ENCODE measurements around the gene KRTAP5-6. TPM values are rescaled to one million over a fixed set of nuclear protein-coding genes. Genes with fewer than 3 reads are reported as not detected.

The KRTAP5-6 gene
- total RNA-seq, 1 donor: not detected

DNA sequence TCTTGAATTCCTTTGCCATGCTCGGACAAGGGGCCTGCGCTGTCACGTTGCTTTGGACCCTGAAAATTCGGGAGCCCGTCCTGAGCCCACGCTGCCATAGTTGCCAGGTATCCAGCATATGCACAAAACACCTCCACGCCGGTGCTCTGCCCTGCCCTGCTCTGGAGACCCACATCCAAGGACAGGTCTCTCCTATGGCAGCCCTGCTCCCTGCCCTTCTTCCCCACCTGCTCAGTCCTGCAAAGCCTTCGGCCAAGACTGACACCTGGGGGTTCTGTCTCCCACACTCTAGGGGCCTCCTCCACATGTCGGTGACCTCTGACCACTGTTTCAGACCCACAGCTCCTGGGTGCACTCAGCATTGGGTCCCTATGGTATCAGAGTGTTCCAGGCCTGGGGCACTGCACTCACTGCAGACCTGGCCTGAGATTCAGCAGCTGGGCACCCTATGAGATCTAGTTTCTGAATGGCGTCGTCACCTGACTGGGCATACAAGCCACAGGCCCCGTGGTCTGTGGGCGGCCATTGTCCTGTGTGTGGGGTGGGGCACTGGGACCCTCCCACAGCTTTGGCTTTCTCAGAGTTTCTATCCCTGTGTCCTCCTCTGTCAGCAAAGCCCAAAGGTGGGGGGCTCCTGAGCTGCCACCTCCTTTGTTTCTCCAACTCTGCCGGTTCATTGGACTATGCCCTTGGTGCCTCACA, 2.0 kb upstream of the KRTAP5-6 start:
- H3K4me3 ChIP-seq (ENCODE audit: low read depth, low read length): no peak overlapping the region
- TF ChIP-seq, protein P1, sequence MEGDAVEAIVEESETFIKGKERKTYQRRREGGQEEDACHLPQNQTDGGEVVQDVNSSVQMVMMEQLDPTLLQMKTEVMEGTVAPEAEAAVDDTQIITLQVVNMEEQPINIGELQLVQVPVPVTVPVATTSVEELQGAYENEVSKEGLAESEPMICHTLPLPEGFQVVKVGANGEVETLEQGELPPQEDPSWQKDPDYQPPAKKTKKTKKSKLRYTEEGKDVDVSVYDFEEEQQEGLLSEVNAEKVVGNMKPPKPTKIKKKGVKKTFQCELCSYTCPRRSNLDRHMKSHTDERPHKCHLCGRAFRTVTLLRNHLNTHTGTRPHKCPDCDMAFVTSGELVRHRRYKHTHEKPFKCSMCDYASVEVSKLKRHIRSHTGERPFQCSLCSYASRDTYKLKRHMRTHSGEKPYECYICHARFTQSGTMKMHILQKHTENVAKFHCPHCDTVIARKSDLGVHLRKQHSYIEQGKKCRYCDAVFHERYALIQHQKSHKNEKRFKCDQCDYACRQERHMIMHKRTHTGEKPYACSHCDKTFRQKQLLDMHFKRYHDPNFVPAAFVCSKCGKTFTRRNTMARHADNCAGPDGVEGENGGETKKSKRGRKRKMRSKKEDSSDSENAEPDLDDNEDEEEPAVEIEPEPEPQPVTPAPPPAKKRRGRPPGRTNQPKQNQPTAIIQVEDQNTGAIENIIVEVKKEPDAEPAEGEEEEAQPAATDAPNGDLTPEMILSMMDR (IDR thresholded peaks at IDR 0.05; ENCODE audit: insufficient read depth, low read length): no peak
- DNase-seq (ENCODE audit: low read depth): no peak

DNA sequence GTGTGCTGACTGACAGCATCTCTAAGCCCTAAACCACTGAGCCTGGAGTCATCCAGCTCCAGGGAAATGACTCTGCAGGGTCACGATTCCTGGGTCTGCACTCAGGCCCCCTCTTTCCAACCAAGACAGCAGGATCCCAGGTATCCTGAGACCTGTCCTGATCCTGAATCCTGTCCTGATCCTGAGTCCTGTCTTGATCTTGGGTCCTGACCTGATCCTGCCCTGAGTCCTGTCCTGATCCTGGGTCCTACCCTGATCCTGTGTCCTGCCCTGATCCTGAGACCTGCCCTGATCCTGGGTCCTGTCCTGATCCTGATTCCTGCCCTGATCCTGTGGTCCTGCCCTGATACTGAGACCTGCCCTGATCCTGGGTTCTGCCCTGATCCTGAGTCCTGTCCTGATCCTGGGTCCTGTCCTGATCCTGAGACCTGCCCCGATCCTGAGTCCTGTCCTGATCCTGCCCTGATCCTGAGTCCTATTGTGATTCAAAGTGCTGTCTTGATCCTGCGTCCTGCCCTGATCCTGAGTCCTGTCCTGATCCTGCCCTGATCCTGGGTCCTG, 1.4 kb upstream of the KRTAP5-6 start:
- no peak for DNase-seq (ENCODE audit: low read depth)
- no peak overlapping the region for H3K4me3 ChIP-seq (ENCODE audit: low read depth, low read length)
- TF ChIP-seq, protein P1 (IDR thresholded peaks at IDR 0.05; ENCODE audit: insufficient read depth, low read length): no peak

DNA sequence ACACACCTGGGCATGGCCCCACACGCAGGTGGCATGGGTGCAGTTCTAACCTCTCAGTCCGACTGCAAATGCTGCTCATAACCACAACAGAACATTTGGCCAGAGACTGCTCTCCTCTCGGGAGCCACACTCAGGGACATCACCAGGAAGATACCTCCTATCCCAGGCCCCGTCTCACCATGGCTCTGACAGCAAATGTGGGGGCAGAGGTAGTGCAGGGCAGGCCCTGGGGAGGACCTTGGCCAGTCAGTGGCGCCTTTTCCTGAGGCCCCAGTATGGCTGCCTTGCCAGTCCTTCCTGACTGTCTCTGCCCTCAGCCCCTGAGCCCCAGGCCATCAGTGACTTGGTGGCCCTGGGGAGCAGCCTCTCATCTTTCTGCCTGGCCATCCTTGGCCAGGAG, 2.8 kb downstream of the KRTAP5-6 start:
- H3K4me3 ChIP-seq (ENCODE audit: low read depth, low read length): no peak overlapping the region
- DNase-seq (ENCODE audit: low read depth): no peak
- TF ChIP-seq, protein P1 (IDR thresholded peaks at IDR 0.05; ENCODE audit: insufficient read depth, low read length): no peak

DNA sequence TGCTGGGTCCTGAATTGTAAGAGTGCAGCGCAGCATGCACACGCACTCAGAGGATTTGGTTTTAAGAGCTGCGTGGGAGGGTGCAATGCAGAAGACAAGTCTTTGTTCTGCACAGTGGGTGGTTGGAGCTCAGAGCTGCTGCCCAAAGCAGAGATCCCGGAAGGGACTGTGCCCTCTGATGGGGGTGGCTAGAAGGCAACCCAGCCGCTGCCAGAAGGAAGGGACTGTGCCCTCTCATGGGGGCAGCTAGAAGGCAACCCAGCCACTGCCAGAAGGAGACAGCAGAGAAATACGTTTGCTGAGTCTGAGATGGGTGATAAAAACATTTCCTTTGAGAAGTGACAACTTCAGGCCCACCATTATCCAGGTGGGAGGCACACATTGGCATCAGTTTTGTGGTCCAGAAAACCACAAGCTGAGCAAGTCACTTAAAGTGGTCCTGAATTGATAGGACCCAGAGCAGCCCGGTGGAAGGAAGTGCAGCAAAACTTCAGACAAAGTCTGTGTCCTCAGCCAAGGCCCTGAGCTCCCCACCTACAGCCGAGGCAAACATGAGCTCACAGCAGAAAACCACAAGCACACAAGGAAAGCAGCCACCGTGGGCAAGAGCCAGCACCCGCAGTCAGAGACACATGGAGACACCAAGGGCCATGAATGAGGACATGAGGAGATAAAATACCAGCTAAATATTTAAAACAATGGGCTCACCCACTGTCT, 4.3 kb downstream of the KRTAP5-6 start:
- no peak for DNase-seq (ENCODE audit: low read depth)
- TF ChIP-seq, protein P1 (IDR thresholded peaks at IDR 0.05; ENCODE audit: insufficient read depth, low read length): no peak
- H3K4me3 ChIP-seq (ENCODE audit: low read depth, low read length): no peak overlapping the region

DNA sequence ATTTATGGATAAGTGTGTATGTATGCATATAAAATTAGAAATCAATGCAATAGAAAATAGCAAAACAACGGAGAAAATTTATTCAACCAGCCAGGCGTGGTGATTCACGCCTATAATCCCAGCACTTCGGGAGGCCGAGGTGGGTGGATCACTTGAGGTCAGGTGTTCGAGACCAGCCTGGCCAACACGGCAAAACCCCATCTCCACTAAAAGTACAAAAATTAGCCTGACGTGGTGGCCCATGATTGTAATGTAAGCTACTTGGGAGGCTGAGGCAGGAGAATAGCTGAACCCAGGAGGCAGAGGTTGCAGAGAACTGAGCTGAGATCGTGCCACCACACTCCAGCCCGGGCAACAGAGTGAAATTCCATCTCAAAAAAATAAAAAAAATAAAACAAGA, 5.5 kb downstream of the KRTAP5-6 start:
- TF ChIP-seq, protein P1 (IDR thresholded peaks at IDR 0.05; ENCODE audit: insufficient read depth, low read length): no peak
- no peak for DNase-seq (ENCODE audit: low read depth)
- no peak overlapping the region for H3K4me3 ChIP-seq (ENCODE audit: low read depth, low read length)

DNA sequence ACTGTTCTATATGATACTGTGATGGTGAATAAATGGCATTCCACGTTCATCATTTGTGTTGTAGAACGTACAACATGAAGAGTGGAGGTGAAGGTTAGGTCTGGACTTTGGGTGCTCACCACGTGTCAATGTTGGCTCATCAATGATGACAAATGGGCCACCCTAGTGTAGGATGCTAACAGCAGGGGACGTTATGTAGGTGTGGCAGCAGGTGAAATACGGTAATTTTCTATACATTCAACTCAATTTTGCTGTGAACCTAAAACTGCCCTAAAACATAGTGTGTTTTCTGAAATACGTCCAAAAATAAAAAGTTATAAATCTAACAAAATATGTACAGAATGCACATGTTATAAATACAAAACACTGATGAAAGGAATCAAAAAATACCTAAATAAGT, 6.2 kb downstream of the KRTAP5-6 start:
- DNase-seq (ENCODE audit: low read depth): no peak
- H3K4me3 ChIP-seq (ENCODE audit: low read depth, low read length): no peak overlapping the region
- TF ChIP-seq, protein P1 (IDR thresholded peaks at IDR 0.05; ENCODE audit: insufficient read depth, low read length): no peak

Measured in fibroblast of the aortic adventitia (primary cell).